GM18907 (cell line): ENCODE data around the gene TMEM174.

Source experiments
- ATAC-seq: cut with Tn5 transposase; IDR thresholded peaks from one replicate; pipeline ENCODE4 v1.9.1; 2021; ENCODE audit warnings: mild to moderate bottlenecking, moderate library complexity; ENCODE audit not compliant: unreplicated experiment

Gene TMEM174

GRCh38 chr5:73152411-73153388 lies 20.3 kb upstream of the TMEM174 start:
- ATAC-seq: no peak

GRCh38 chr5:73153513-73153912 lies 19.5 kb upstream of the TMEM174 start:
- ATAC-seq: no peak

GRCh38 chr5:73154208-73155006 lies 18.6 kb upstream of the TMEM174 start:
- ATAC-seq: no peak

- no peak for ATAC-seq
These were observed 17.4 kb upstream of the TMEM174 start for GRCh38 chr5:73155271-73156222.

- ATAC-seq: no peak
These were observed 15.3 kb upstream of the TMEM174 start for GRCh38 chr5:73157414-73158303.

- ATAC-seq: no peak
These were observed 14.7 kb upstream of the TMEM174 start for GRCh38 chr5:73158313-73158712.

GRCh38 chr5:73160239-73160671 lies 12.7 kb upstream of the TMEM174 start:
- ATAC-seq: peak; percentile 95

GRCh38 chr5:73170522-73170921 lies 2.5 kb upstream of the TMEM174 start:
- no peak for ATAC-seq

GRCh38 chr5:73171495-73171894 lies 1.5 kb upstream of the TMEM174 start:
- no peak for ATAC-seq

- ATAC-seq: no peak
These were observed 1.3 kb downstream of the TMEM174 start for GRCh38 chr5:73174100-73174815.

GRCh38 chr5:73176250-73176649 lies 3.3 kb downstream of the TMEM174 start:
- ATAC-seq: no peak

GRCh38 chr5:73178265-73178664 lies 5.3 kb downstream of the TMEM174 start:
- ATAC-seq: no peak

GRCh38 chr5:73179730-73180129 lies 6.7 kb downstream of the TMEM174 start:
- no peak for ATAC-seq

- ATAC-seq: no peak
These were observed 7.6 kb downstream of the TMEM174 start for GRCh38 chr5:73180566-73180965.

- no peak for ATAC-seq
These were observed 9.3 kb downstream of the TMEM174 start for GRCh38 chr5:73182307-73182706.

GRCh38 chr5:73183000-73183399 lies 10.0 kb downstream of the TMEM174 start:
- ATAC-seq: no peak

- no peak for ATAC-seq
These were observed 10.5 kb downstream of the TMEM174 start for GRCh38 chr5:73183481-73183891.

- no peak for ATAC-seq
These were observed 14.0 kb downstream of the TMEM174 start for GRCh38 chr5:73186976-73187375.
